ENCODE data around the gene ALDH9A1.
"Not testable (repeated sequence)": the region's sequence is repeated elsewhere in the genome, so short reads cannot be mapped to it uniquely, and the experiment has no call there.

The ALDH9A1 gene

DNA sequence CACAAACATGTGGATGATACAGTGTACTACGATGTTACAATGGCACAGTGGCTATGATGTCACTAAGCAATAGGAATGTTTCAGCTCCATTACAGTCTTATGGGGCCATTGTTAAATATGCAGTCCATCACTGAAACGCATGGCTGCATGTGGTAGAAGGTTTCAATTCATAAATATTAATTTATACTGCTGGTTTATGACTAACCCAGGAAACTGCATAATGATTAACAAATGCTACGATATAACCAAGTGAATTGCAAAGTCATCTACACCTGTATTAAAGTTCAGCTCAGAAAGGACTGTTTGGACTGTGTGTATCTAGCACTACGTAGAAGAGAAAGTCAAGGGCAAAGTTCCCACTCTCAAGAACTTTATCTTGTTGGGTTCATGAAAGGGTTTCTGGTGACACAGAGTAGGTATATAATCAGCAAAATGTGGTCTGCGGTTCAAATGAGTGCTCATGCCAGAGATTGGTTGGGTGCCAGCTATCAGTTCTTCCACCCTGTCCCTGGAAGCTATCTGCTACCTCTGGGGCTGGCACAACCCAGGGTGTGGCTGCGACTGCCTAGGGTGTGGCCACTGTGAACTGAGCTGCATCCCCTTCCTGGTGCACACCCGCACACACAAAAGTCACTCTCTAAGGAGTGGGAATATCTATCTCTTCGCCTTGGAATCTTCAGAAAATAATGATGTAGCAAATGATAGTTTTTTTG, 52.6 kb downstream of the ALDH9A1 start:
- peaks cover 6% of the 10 kb centered on the region; the same call in 1 of the 2 replicates for H3K36me3 ChIP-seq (ENCODE audit: insufficient read depth, low read length)
- H3K4me1 ChIP-seq (ENCODE audit: insufficient read depth, low read length) = 0 out of 2 replicates have a peak, but pooled peaks cover 5% of the 10 kb centered on the region
- no peak overlapping the region for H3K9ac ChIP-seq (ENCODE audit: low read depth, low read length)
- H3K9me3 ChIP-seq (ENCODE audit: control insufficient read depth, insufficient read depth, low read length) = no peaks in the 10 kb centered on the region

DNA sequence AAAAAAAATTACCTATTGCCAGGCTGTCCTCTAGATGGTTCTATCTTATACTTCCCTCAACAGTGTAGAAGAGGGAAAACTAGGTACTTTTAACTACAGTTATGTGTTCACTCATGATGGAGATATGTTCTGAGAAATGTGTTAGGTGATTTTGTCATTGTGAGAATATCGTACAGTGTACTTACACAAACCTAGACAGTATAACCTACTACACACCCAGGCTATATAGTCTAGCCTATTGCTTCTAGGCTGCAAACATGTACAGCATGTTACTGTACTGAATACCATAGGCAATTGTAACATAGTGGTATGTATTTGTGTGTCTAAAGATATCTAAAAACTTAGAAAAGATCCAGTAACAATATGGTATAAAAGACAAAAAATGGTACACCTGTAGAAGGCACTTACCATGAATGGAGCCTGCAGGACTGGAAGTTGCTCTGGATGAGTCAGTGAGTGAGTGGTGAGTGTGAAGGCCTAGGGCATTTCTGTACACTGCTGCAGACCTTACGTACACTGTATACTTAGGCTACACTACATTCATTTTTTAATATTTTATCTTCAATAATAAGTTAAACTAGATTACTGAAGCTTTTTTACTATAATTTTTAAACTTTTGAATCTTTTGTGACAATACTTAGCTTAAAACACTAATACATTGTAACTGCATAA, 54.2 kb downstream of the ALDH9A1 start:
- no peaks in the 10 kb centered on the region for H3K9me3 ChIP-seq (ENCODE audit: control insufficient read depth, insufficient read depth, low read length)
- no peaks in the 10 kb centered on the region for H3K4me1 ChIP-seq (ENCODE audit: insufficient read depth, low read length)
- H3K36me3 ChIP-seq (ENCODE audit: insufficient read depth, low read length) = no peaks in the 10 kb centered on the region
- H3K9ac ChIP-seq (ENCODE audit: low read depth, low read length) = no peak overlapping the region

DNA sequence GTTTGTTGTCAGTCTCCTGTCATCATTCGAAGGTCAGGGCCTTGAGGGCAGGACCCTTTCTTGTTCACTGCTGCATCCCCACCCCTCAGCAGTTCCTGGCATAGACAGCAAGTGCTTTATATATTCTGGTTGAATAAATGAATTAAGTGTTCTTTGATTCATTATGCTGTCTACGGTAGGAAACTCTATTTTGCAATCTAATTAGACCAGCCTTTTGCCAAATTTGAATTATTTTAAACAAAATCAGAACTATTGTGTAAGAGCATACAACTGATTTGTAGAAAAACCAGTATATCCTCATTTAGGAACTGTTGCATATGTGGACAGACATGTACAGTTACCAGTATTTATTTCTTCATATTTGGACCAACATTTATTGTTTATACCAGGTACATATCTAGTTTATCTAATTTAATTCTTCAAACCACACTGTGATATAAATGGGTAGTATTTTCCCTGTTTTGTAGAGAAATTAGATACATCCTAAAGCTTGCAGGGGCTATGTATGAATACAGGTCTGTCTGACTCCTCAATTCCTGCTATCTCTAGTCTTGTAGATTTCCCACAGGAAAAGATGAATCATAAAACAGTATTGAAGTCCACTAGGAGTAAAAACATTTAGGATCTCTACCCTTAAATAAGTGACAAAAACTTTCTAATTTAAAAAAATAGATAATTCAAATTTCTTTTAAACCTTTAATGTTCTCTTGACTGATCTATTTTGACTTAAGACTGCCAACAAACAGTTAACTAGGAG, 57.0 kb downstream of the ALDH9A1 start:
- no peaks in the 10 kb centered on the region for H3K4me1 ChIP-seq (ENCODE audit: insufficient read depth, low read length)
- H3K9me3 ChIP-seq (ENCODE audit: control insufficient read depth, insufficient read depth, low read length) = no peaks in the 10 kb centered on the region
- no peaks in the 10 kb centered on the region for H3K36me3 ChIP-seq (ENCODE audit: insufficient read depth, low read length)
- H3K9ac ChIP-seq (ENCODE audit: low read depth, low read length) = no peak overlapping the region

DNA sequence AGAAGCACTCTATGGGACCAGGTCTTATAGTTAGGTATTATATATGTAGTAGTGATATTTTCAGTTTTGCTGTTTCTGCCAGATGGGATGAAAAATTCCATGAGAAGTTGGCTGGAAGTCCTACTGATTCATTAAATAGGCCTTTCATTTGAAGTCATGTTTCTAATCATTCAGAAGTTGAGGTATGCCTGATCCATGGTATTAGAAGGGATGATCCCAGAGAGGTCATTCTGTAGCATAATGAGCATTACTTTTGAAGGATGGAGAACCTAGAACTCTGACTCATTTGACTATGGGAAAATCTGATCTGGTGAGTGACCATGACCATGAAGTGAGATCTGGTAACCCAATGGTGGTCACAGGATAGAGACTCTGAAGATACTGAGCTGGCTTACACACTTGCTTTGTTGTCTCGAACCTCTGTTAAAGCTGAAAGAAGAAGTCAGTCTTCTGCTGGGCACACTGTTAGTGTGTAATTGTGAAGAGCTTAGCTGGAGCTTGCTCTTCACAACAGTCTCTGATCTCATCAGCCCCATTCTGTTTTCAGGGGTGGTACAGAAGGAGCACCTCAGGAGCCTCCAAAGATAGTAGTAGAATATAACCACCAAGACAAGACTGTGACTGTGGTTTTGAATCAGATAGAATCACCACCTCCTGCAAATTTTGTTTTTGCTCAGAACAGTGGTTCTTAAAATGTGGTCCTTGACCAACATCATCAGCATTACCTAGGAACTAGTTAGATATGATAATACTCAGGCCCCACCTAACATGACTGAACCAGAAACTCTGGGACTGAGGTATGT, 58.3 kb downstream of the ALDH9A1 start:
- Histone ChIP-seq H3K9me3 (ENCODE audit: control insufficient read depth, insufficient read depth, low read length) (no peaks in the 10 kb centered on the region), H3K4me1 (ENCODE audit: insufficient read depth, low read length) (peaks cover 8% of the 10 kb centered on the region), H3K36me3 (ENCODE audit: insufficient read depth, low read length) (no peaks in the 10 kb centered on the region), H3K9ac (ENCODE audit: low read depth, low read length) (no peak overlapping the region)

DNA sequence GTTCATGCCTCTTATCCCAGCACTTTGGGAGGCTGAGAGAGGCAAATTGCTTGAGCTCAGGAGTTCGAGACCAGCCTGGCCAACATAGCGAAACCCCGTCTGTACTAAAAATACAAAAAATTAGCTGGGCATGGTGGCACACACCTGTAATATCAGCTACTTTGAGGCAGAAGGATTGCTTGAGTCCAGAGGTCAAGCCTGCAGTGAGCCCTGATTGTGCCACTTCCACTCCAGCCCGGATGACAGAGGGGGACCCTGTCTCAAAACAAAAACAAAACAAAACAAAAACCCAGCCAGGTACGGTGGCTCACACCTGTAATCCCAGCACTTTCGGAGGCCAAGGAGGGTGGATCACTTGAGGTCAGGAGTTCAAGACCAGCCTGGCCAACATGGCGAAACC, 60.2 kb downstream of the ALDH9A1 start:
- not testable (repeated sequence) for H3K36me3 ChIP-seq (ENCODE audit: insufficient read depth, low read length); H3K9me3 ChIP-seq (ENCODE audit: control insufficient read depth, insufficient read depth, low read length); H3K9ac ChIP-seq (ENCODE audit: low read depth, low read length)
- peaks cover 16% of the 10 kb centered on the region for H3K4me1 ChIP-seq (ENCODE audit: insufficient read depth, low read length)

DNA sequence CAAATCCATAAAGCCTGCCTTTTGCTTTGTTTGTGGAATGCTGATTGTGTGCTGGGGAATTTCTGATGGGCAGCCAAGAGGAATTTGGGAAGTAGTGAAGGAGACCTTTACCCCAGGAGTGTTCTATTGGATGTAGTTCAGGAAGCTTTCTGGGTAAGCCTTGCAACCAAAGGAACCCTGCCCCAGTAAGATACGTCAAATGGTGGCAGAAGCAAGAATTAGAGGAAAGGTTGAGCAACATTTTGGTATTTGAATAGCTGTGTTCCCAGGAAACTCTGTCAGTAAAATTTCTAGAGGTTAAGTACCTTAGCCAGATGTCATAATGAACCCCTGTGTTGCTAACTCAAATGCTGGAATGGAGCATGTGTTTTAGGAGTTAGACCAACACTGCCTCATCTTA, 60.9 kb downstream of the ALDH9A1 start:
- Histone ChIP-seq H3K9ac (ENCODE audit: low read depth, low read length) (no peak overlapping the region), H3K36me3 (ENCODE audit: insufficient read depth, low read length) (no peaks in the 10 kb centered on the region), H3K4me1 (ENCODE audit: insufficient read depth, low read length) (peaks cover 16% of the 10 kb centered on the region), H3K9me3 (ENCODE audit: control insufficient read depth, insufficient read depth, low read length) (no peaks in the 10 kb centered on the region)

DNA sequence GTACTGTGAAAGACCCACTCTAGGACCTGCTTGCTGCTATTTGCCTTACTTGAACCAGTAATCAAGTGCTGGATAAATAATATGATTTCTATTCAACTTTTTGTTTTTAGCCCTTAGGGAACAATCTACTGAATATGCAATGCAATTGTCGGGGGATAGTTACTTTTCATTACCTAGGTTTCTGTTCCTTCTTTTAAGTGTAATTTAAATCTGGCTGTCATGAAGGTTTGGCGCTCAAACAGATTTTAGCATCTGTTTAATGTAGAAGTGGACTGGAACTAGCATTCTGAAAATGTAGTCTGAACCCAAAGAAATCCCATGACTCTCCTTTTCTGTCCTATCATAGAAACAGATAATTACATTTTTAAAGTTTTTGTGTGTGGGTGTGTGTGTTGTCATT, 62.5 kb downstream of the ALDH9A1 start:
- Histone ChIP-seq H3K9me3 (ENCODE audit: control insufficient read depth, insufficient read depth, low read length) (no peaks in the 10 kb centered on the region), H3K4me1 (ENCODE audit: insufficient read depth, low read length) (peaks cover 16% of the 10 kb centered on the region), H3K36me3 (ENCODE audit: insufficient read depth, low read length) (no peaks in the 10 kb centered on the region), H3K9ac (ENCODE audit: low read depth, low read length) (no peak overlapping the region; the same call in 1 of the 2 replicates)

GRCh38 chr1:165635329-165635728, 63.0 kb downstream of the ALDH9A1 start:
- H3K9me3 ChIP-seq (ENCODE audit: control insufficient read depth, insufficient read depth, low read length) = no peaks in the 10 kb centered on the region
- peaks cover 16% of the 10 kb centered on the region for H3K4me1 ChIP-seq (ENCODE audit: insufficient read depth, low read length)
- H3K9ac ChIP-seq (ENCODE audit: low read depth, low read length) = no peak overlapping the region
- H3K36me3 ChIP-seq (ENCODE audit: insufficient read depth, low read length) = no peaks in the 10 kb centered on the region

- peaks cover 16% of the 10 kb centered on the region for H3K4me1 ChIP-seq (ENCODE audit: insufficient read depth, low read length)
- H3K9ac ChIP-seq (ENCODE audit: low read depth, low read length) = no peak overlapping the region
- H3K9me3 ChIP-seq (ENCODE audit: control insufficient read depth, insufficient read depth, low read length) = no peaks in the 10 kb centered on the region
- H3K36me3 ChIP-seq (ENCODE audit: insufficient read depth, low read length) = no peaks in the 10 kb centered on the region
Measured at GRCh38 chr1:165634154-165634921, 64.0 kb downstream of the ALDH9A1 start.

- no peaks in the 10 kb centered on the region for H3K36me3 ChIP-seq (ENCODE audit: insufficient read depth, low read length)
- peaks cover 16% of the 10 kb centered on the region for H3K4me1 ChIP-seq (ENCODE audit: insufficient read depth, low read length)
- no peaks in the 10 kb centered on the region for H3K9me3 ChIP-seq (ENCODE audit: control insufficient read depth, insufficient read depth, low read length)
- H3K9ac ChIP-seq (ENCODE audit: low read depth, low read length) = no peak overlapping the region
Measured at GRCh38 chr1:165633614-165634013, 64.7 kb downstream of the ALDH9A1 start.

DNA sequence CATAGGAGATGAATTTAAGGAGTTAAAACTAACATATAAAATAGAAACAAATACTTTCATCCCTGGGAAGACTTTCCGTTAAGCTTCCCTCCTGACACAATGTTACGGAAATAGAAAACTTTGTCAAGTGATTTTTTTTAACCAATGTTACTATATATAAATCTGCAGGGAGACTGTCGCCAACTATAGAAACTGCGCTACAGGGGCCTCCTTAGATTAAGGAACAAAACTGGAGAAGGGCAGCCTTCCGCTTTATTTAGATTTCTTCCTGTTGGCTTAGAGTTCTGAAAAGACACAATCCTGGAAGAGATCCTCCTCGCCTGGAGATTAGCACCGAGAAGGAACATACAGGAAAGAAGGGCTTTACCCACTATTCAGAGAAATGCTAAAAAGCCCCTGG, 65.9 kb downstream of the ALDH9A1 start:
- Histone ChIP-seq H3K4me1 (ENCODE audit: insufficient read depth, low read length) (peaks cover 16% of the 10 kb centered on the region), H3K9ac (ENCODE audit: low read depth, low read length) (peak overlapping the region; percentile 78), H3K36me3 (ENCODE audit: insufficient read depth, low read length) (no peaks in the 10 kb centered on the region), H3K9me3 (ENCODE audit: control insufficient read depth, insufficient read depth, low read length) (no peaks in the 10 kb centered on the region)

- Histone ChIP-seq H3K4me1 (ENCODE audit: insufficient read depth, low read length) (peaks cover 16% of the 10 kb centered on the region), H3K9ac (ENCODE audit: low read depth, low read length) (peak overlapping the region; percentile 78), H3K9me3 (ENCODE audit: control insufficient read depth, insufficient read depth, low read length) (no peaks in the 10 kb centered on the region), H3K36me3 (ENCODE audit: insufficient read depth, low read length) (no peaks in the 10 kb centered on the region)
Measured at GRCh38 chr1:165632152-165632469, 66.3 kb downstream of the ALDH9A1 start.

DNA sequence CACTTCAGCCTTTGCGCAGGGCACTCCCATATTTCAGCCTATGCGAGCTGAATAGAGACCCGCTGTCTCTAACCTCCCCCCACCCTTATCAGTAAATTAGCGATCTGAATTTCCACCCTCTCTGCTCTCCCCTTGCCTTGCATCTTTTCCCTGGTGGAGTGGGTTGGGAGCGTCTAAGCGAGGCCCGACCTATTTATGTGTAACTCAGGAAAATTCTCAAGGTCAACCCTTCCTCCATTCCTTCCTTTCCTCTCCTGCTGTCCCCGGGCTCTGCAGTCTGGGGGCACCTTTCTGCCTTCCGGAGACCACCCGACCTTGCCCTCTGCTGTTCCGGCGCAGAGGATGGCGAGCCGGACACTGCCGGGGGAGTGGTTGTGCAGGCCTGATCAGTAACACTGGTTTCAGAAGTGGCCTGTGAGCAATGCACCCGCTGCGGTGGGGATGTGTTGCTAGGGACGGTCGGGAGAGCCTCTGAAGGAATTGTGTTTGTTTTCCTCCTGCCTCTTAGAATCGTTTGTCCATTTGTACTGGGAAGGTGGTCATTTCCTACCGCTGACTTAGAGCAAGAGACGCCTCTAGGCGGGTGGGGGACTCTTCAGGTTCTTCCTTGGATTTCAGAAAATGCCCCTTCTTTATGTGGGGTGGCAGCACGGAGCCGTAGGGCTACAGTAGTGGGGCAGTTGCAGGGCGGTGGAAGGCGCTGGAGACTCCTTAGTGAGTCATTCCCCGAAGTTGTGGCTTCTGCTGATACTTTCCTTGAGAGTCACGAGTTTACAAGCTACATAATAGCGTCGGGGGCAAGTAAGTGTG, 66.8 kb downstream of the ALDH9A1 start:
- no peaks in the 10 kb centered on the region for H3K9me3 ChIP-seq (ENCODE audit: control insufficient read depth, insufficient read depth, low read length)
- H3K4me1 ChIP-seq (ENCODE audit: insufficient read depth, low read length) = peaks cover 16% of the 10 kb centered on the region
- no peaks in the 10 kb centered on the region for H3K36me3 ChIP-seq (ENCODE audit: insufficient read depth, low read length)
- peak overlapping the region; percentile 78 for H3K9ac ChIP-seq (ENCODE audit: low read depth, low read length)

All from ES-I3 (cell line).